D721Med (cell line): ENCODE results near the gene PCSK1.
"Not testable (repeated sequence)": the region's sequence is repeated elsewhere in the genome, so short reads cannot be mapped to it uniquely, and the experiment has no call there.

ENCODE experiments used
- DNase-seq: peaks from one replicate; pipeline ENCODE4 v3.0.0; 2011; ENCODE audit warnings: low spot score; ENCODE audit not compliant: insufficient read length
- FAIRE-seq: peaks from 2 replicates; lab custom pipeline; 2011; peaks lifted over from hg19 to GRCh38; lab: Jason Lieb, UNC
- CTCF ChIP-seq: IDR thresholded peaks from 2 replicates; pipeline ENCODE4 v1.5.1; 2012; ENCODE audit warnings: mild to moderate bottlenecking, control low read depth; ENCODE audit not compliant: insufficient read depth; ENCODE audit errors: missing control alignments

Gene PCSK1

DNA sequence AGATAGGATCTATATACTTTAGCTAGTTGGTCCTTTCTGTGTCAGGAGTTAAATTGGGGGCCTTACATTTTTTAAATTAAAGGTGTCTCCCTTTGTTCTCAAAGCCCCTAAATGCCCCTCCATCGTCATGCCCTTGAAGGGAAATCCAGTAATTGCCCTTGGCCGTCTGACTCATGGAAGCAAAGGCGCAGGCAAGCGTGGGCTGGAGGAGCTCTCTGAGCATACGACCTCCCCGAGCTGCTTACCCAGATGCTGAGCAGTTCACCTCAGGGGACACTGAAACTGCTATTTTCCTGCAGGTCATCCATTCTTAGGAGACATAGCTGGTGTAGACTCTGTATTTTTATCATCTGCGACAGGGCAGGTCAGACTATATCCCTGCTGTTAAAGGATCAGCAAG, 23.0 kb downstream of the PCSK1 start:
- TF ChIP-seq CTCF, result no peak
- DNase-seq, result no peak
- FAIRE-seq, result no peak

GRCh38 chr5:96408841-96409538, 24.1 kb downstream of the PCSK1 start:
- TF ChIP-seq CTCF, result no peak
- no peak for FAIRE-seq
- no peak for DNase-seq

DNA sequence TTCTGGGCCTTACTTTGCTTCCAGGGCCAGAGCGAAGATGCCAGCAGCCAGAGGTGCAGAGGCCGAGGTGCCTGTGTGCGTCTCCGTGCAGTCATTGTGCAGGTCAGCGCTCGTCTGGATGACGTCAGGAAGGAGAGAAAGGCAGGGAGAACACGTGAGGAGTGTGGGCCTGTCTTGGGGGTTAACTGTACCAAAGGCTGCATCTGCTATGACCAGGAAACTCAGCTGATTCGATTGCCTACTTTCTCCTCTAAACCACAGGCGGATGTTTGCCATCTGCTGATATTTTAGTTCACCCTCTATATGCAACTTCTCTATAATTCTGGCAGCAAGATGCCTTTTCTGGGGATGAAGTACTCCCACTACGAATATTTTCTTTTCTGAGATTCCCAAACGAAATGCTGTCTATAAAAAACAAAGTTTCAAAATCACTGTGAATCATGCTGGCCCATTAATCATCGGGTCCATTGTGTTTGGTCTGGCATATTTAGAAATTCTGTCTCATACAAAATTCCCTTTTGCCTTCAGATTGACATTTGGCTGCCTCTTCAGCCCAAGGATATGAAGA, 24.8 kb downstream of the PCSK1 start:
- TF ChIP-seq CTCF, result no peak
- FAIRE-seq, result no peak
- no peak for DNase-seq

DNA sequence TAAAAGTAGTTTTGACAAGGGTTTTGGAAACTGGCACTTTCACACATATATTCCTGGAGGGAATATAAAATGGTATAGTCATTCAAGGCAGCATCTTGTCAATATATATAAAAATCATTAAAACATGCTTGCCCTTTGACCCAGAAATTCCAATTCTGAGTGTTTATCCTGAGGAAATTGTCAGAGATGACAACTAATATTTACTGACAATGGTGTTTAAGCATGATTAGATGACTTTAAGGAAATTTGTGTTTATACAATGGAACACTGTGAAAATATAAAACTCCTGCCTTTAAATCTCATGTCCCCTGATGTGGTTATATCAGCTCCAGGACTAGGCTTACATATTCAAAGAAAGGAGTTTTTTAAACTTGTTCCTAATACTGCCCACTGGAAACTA, 25.6 kb downstream of the PCSK1 start:
- no peak for TF ChIP-seq CTCF
- FAIRE-seq (no peak), DNase-seq (no peak)

GRCh38 chr5:96404191-96404867, 28.7 kb downstream of the PCSK1 start:
- DNase-seq (no peak), FAIRE-seq (no peak)
- no peak for TF ChIP-seq CTCF

GRCh38 chr5:96402500-96402899, 30.5 kb downstream of the PCSK1 start:
- TF ChIP-seq CTCF, result no peak
- FAIRE-seq (no peak), DNase-seq (no peak)

DNA sequence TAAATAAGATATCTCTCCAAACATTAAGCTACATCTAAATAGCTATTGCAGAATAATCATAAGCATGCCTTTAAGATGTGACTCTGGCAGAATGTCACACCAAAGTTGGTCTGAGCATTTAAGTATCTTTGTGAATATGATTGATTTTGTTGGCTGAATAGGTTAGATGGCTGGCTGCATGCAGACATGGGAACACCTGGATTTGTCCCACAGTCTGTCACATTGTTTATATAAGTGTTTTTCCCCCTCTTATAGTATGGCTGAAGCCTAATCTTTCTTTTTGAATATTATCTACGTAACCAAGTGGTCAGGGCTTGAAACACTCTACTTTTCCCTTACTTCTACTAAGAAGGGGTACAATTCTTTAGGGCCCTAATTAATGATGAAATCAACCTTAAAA, 36.2 kb downstream of the PCSK1 start:
- DNase-seq (no peak), FAIRE-seq (no peak)
- no peak for TF ChIP-seq CTCF

GRCh38 chr5:96395295-96395694, 37.8 kb downstream of the PCSK1 start:
- FAIRE-seq, DNase-seq: not testable (repeated sequence)
